Renal pelvis (tissue), 4 donors: Measurements from ENCODE around the gene RETREG3. TPM values are rescaled to one million over a fixed set of nuclear protein-coding genes. Genes with fewer than 3 reads are reported as not detected.

Experiments
- DNase-seq: peaks from one replicate; pipeline ENCODE4 v3.0.0-alpha.2; 2013
- polyA plus RNA-seq, 3 donors: library from polyadenylated mRNA; unstranded; fragments of 120-200 nt; gene quantifications; one replicate each; pipeline ENCODE4 v1.2.1, GENCODE V29; 2013; ENCODE audit not compliant: insufficient read length in 3 of 3

Gene RETREG3
- polyA plus RNA-seq, 3 donors, result 40.4 to 64.2 (median 60.5) TPM

DNA sequence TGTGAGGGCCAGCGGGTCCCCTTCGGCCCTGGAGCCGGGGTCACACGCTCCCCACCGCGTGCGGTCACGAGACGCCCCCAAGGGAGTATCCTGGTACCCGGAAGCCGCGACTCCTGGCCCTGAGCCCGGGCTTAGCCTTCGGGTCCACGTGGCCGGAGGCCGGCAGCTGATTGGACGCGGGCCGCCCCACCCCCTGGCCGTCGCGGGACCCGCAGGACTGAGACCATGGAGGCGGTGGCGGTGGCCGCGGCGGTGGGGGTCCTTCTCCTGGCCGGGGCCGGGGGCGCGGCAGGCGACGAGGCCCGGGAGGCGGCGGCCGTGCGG is 73.2 kb downstream of the RETREG3 start, which contains the start of gene NAGLU:
NAGLU (plus strand) TSS at position 194 of the 324 bp plus-strand sequence; CDS start at position 226, 32 bp downstream.
- peak; percentile 89 for DNase-seq

DNA sequence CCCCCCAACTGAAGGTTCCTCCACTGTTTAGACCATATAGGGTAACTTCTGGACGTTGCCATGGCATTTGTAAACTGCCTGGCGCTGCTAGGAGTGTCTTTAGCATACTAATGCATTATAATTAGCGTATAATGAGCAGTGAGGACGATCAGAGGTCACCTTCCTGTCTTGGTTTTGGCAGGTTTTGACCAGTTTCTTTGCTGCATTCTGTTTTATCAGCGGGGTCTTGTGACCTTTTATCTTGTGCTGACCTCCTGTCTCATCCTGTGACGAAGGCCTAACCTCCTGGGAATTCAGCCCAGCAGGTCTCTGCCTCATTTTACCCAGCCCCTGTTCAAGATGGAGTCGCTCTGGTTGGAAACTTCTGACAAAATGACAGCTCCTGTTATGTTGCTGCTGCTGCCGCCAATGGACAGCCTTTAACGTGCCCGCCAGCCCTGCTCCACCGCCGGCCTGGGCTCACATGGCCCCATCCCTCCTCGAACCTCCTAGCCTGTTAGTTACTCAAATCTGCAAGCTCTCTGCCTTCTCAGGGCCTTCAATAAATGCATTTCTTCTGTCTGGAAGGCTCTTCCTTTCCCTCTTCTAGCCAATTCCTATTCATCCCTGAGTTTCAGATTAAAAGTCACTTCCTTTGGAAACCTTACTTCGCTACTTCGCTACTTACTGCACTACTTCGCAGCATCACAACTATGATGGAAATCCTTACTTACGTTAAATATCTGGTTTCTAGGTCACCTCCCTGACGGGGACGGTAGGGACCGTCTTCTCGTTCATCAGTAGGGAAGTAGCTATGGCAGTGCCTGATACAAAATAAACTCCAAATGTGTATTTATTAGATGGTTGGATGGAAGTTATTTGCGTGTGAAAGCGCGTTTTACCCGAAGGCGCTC is 73.8 kb downstream of the RETREG3 start:
- no peak for DNase-seq

- peak; percentile 51 for DNase-seq
These were observed 77.5 kb downstream of the RETREG3 start for GRCh38 chr17:42531455-42532354.

GRCh38 chr17:42530952-42531454 is 78.2 kb downstream of the RETREG3 start:
- DNase-seq, result no peak

Other genes with a start within 250 kb of the RETREG3 start
- gene STAT3, start 220.9 kb downstream of the RETREG3 start, polyA plus RNA-seq, result 10 to 100 TPM; 51.6 to 65.4 (median 65.2) TPM
- gene CAVIN1, start 186.1 kb downstream of the RETREG3 start, polyA plus RNA-seq, result 10 to 100 TPM; 55.7 to 69.0 (median 59.8) TPM
- 10 to 100 TPM; 56.4 to 73.6 (median 72.2) TPM for gene ATP6V0A1, start 150.5 kb downstream of the RETREG3 start, polyA plus RNA-seq
- 10 to 100 TPM; 27.3 to 29.5 (median 29.5) TPM for gene NAGLU, start 73.1 kb downstream of the RETREG3 start, polyA plus RNA-seq
- 1 to 10 TPM; 5.3 to 6.2 (median 5.8) TPM for gene HSD17B1, start 56.5 kb downstream of the RETREG3 start, polyA plus RNA-seq
- 10 to 100 TPM; 62.1 to 66.7 (median 63.9) TPM for gene COASY, start 47.2 kb downstream of the RETREG3 start, polyA plus RNA-seq
- gene MLX, start 42.3 kb downstream of the RETREG3 start, polyA plus RNA-seq, result 10 to 100 TPM; 35.1 to 38.2 (median 35.6) TPM
- gene PSMC3IP, start 31.6 kb downstream of the RETREG3 start, polyA plus RNA-seq, result 10 to 100 TPM; 18.4 to 23.7 (median 21.6) TPM
- gene TUBG1, start 309 bp upstream of the RETREG3 start, polyA plus RNA-seq, result 10 to 100 TPM; 58.0 to 66.8 (median 60.2) TPM
- 10 to 100 TPM; 25.1 to 42.7 (median 38.7) TPM for gene TUBG2, start 49.9 kb upstream of the RETREG3 start, polyA plus RNA-seq
- 10 to 100 TPM; 17.5 to 20.2 (median 19.9) TPM for gene PLEKHH3, start 67.6 kb upstream of the RETREG3 start, polyA plus RNA-seq
- gene CCR10, start 72.5 kb upstream of the RETREG3 start, polyA plus RNA-seq, result 1 to 10 TPM; 1.5 to 2.7 (median 2.2) TPM
- gene CNTNAP1, start 73.2 kb upstream of the RETREG3 start, polyA plus RNA-seq, result 1 to 10 TPM; 8.7 to 9.5 (median 9.4) TPM
- 10 to 100 TPM; 37.8 to 69.6 (median 57.9) TPM for gene EZH1, start 135.7 kb upstream of the RETREG3 start, polyA plus RNA-seq
- gene RAMP2, start 151.9 kb upstream of the RETREG3 start, polyA plus RNA-seq, result 100 to 1,000 TPM in 1 of 3 donors, 10 to 100 TPM in 2; 83.1 to 113 (median 87.2) TPM
- 10 to 100 TPM; 87.8 to 95.9 (median 90.9) TPM for gene VPS25, start 164.1 kb upstream of the RETREG3 start, polyA plus RNA-seq
- 10 to 100 TPM in 1 of 3 donors, 1 to 10 TPM in 2; 9.1 to 13.8 (median 9.3) TPM for gene WNK4, start 171.2 kb upstream of the RETREG3 start, polyA plus RNA-seq
- gene COA3, start 189.3 kb upstream of the RETREG3 start, polyA plus RNA-seq, result 100 to 1,000 TPM; 155 to 187 (median 161) TPM
- 1 to 10 TPM; 1.3 to 3.9 (median 3.3) TPM for gene CNTD1, start 189.5 kb upstream of the RETREG3 start, polyA plus RNA-seq
- gene BECN1, start 214.9 kb upstream of the RETREG3 start, polyA plus RNA-seq, result 10 to 100 TPM; 64.9 to 82.2 (median 72.0) TPM
- gene PSME3, start 224.0 kb upstream of the RETREG3 start, polyA plus RNA-seq, result 10 to 100 TPM; 97.6 to 99.2 (median 98.5) TPM
- gene AOC2, start 235.2 kb upstream of the RETREG3 start, polyA plus RNA-seq, result 1 to 10 TPM; 1.1 to 2.2 (median 1.6) TPM
- 1 to 10 TPM; 5.4 to 6.2 (median 5.5) TPM for gene AOC3, start 241.8 kb upstream of the RETREG3 start, polyA plus RNA-seq